Astrocyte of the spinal cord (primary cell): Measurements from ENCODE around the gene KIF26B.
A peak's percentile ranks its signal among the peaks of the same experiment; 100 is the strongest.

Experiments used
- DNase-seq: peaks from one replicate; pipeline ENCODE4 v3.0.0; 2011; ENCODE audit warnings: low read depth, low spot score
- H3K4me3 ChIP-seq: 2 replicates; pipeline ENCODE4 v1.5.1; 2011; ENCODE audit warnings: low read depth, mild to moderate bottlenecking, low read length, moderate library complexity
- CTCF ChIP-seq: IDR thresholded peaks from 2 replicates; pipeline ENCODE4 v1.5.1; 2012; ENCODE audit warnings: low read depth, mild to moderate bottlenecking, low read length, inconsistent platforms
- in situ Hi-C: cut with HindIII; loops from 2 replicates; pipeline ENCODE4 v1.10.0; 2017; ENCODE audit warnings: low sequenced_read_pairs

KIF26B gene

GRCh38 chr1:245486775-245487470 is 332.1 kb downstream of the KIF26B start:
- DNase-seq = no peak
- H3K4me3 ChIP-seq = no peak overlapping the region
- TF ChIP-seq CTCF = no peak
- in situ Hi-C loops = no loop called here

DNA sequence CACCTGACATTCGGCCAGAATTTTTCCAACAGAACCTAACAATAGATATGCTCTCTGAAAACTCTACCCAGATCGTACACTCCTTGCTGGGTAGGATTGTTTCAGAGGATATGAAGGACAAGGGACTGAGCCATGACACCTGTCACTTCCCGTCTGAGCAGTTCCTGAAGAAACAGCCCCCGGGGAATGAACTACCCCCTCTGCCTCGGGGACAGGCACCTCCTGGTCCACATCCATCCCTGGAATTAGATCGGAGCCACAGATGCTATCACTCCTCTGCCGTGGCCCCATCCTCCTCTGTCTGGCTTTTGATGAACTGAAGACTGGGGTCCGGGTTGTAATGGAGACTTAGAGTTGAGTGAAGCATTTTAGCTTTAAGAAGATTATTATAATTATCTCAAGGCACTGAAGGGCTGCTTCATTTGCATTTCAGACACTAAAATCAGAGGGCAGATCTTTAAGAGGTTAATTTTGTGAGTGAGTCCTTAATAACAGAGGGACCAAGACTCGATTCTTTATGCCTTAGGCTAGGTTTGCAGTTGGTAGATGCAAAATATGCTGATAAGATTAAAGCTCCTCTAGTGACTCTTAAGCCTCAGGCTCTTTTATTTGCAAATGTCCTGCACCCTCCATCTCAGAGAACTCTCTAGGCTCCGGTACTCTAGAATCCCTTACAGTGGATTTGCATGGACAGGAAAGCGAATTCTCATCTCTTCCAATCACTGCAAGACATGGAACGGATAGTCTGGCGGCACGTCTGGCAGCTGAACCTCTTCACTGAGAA is 333.8 kb downstream of the KIF26B start:
- in situ Hi-C loops = no loop called here
- no peak for TF ChIP-seq CTCF
- no peak for DNase-seq
- no peak overlapping the region for H3K4me3 ChIP-seq

DNA sequence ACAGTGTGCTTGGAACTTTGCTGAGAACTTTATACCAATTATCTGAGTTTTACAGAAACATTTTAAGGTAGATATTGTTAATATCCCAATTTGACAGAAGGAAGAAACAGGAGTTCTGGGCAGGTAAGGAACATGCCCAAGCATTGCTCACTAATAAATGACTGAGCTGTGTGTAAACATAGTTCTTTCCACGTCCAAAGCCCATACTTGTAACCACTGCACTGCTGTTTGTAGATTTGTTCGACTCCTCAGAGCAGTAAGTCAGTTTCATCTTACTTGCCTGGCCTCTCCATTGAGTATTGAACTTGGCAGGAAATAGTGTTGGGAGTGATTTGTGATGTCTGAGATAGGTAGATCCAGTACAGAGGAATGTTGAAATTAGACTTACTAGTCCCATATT is 335.1 kb downstream of the KIF26B start:
- H3K4me3 ChIP-seq = no peak overlapping the region
- no peak for DNase-seq
- TF ChIP-seq CTCF = no peak
- in situ Hi-C loops = no loop called here

GRCh38 chr1:245493029-245493428 is 338.2 kb downstream of the KIF26B start:
- DNase-seq = no peak
- in situ Hi-C loops = no loop called here
- H3K4me3 ChIP-seq = no peak overlapping the region
- peak; percentile 16 for TF ChIP-seq CTCF

GRCh38 chr1:245495681-245496080 is 340.9 kb downstream of the KIF26B start:
- in situ Hi-C loops = no loop called here
- no peak for DNase-seq
- no peak overlapping the region for H3K4me3 ChIP-seq
- no peak for TF ChIP-seq CTCF

GRCh38 chr1:245500546-245500945 is 345.8 kb downstream of the KIF26B start:
- DNase-seq = peak; percentile 75

More at GRCh38 chr1:245500546-245500945, 345.8 kb downstream of the KIF26B start:
- in situ Hi-C loops = no loop called here
- TF ChIP-seq CTCF = no peak
- H3K4me3 ChIP-seq = no peak overlapping the region
